NCI-H1694 (cell line): ENCODE measurements around the gene SH2D4B.

Source experiments
- DNase-seq: peaks from one replicate; lab custom pipeline; 2025; lab: John Stamatoyannopoulos, UW

The SH2D4B gene

DNA sequence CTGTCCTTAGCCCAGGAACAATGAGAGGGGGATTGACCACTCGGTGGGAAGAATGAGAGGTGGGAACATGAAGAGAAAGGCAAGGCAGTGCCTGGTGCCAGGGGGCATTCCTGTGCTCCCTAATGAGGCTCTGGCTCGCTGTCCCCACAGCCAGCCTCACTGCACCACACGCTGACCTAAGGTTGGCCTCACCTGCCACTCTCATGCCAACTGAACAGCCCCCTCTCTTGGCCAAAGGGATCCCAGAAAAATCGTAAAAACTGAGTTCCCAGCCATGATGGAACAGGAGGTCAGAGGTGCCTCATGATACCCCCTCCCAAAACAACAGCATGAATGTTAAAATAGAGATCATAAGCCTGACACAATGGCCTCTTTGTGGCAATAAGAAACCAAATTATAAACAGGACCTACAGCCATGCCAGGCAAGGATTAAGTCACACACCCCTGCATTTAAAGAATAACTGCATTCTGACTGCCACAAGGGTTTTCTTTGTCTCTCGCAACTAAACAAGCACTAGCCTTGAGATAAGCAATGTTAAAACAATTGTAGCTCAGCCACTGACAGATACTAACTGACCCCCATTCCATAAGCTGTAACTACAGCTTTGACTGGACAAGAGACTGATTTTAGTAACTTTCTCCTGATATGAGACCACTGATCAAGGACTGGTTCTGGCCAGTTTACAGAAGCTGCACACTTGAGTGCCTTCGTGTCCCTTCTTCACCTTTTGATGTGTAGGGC lies 149.2 kb downstream of the SH2D4B start:
- no peak for DNase-seq

DNA sequence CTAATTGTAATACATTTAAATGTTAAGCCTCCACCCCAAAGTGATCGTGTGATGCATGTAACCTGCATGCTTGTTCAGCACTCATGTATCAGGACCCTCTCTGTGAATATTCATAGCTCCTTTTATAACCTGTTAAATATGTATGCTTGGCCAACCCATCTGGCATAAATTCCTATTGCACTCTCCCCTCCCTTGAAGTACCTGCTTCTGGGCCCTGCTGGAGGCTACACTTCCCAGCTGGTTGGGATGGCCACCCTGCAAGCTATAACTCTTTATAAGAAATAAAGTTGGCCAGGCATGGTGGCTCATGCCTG lies 149.7 kb downstream of the SH2D4B start:
- DNase-seq = no peak

DNA sequence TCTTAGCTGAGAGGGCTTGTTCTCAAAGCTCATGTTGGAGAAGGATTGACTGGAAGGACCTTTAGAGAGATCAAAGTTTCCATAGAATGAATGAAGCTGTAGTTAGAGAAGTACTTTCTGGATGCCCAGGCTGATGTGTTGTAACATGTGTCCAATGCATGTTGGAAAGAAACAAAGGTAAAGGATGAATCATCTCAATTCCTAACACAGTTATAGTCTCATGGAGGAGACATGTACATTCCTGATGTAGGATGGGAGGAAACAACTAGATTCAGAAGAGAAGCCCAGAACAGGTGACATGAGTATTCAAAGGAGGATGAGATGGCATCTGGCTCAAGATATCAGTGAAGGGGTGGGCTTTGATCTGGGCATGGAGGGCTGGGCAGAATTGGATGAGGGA lies 152.7 kb downstream of the SH2D4B start:
- no peak for DNase-seq

DNA sequence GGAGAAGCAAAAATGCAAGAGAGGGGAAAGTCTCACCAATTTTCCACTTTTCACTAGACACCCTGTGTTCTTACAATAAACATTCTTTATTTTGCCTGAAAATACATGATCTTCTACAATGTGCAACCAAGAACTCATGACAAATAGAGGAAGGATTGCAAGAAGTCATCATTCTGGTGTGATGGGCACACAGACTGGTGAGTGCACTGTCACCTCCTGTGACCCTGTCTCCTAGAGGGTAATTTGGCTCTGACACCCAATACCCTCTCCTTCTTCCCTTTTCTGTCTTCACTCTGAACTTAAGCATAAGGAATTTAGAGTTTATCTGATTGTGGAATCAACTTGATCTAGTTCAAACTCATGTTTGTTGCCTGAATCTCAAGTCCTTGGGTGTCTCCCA lies 153.7 kb downstream of the SH2D4B start:
- DNase-seq = no peak

DNA sequence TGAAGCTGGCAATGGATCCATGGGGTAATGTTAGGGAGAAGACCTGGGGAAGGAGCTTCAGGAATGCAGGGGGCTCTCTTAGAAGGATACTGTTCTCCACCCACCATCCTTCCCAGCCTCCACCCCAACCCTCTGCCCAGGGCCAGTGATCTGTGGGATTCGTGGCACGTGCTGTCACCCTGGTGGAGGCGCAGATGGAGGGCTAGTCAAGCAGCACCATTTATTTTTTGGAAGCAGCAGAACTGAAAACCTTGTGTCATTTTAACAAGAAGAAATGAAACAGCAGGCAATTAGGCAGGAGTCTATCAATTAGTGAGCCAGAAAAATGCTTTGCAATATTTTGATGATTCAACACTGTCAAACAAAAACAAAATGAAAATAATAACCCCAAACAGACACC lies 155.9 kb downstream of the SH2D4B start:
- no peak for DNase-seq

DNA sequence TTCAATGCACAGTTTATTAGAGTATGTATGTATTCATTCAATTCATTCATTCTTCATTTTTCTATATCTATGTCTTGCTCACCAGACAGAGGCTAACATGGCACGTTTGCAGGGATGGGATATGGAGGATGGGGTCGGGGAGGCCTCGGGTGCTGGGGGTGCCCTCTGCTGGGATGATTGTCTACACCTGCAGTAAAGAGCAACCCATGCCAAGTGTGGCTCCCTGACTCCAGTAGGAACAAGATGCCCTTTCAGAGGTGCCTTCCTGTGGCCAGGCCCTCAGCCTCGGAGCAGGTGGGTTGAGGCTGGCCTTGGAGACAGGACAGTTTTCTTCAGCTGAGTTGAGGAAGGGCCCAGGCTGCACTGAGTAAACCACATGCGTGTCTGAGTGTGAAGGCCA lies 157.2 kb downstream of the SH2D4B start:
- no peak for DNase-seq
